ENCODE results near the gene TMEM54. TPM values are rescaled to one million over a fixed set of nuclear protein-coding genes. Genes with fewer than 3 reads are reported as not detected.

TMEM54 gene, protein sequence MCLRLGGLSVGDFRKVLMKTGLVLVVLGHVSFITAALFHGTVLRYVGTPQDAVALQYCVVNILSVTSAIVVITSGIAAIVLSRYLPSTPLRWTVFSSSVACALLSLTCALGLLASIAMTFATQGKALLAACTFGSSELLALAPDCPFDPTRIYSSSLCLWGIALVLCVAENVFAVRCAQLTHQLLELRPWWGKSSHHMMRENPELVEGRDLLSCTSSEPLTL
- total RNA-seq, result 137 and 147 TPM in 2 replicates

GRCh38 chr1:32900956-32901822, at the start of gene TMEM54:
Gene TMEM54, minus strand, starts transcription at chr1:32901389. Its CDS starts 151 bp downstream, at chr1:32901238.

GRCh38 chr1:32886004-32886827, 15.0 kb downstream of the TMEM54 start, which contains the start of gene HPCA:
Gene HPCA, plus strand, starts transcription at chr1:32886491. Its CDS starts 2,408 bp downstream, at chr1:32888899.

GRCh38 chr1:32870615-32871363, 30.4 kb downstream of the TMEM54 start, which contains the start of gene FNDC5:
Gene FNDC5, minus strand, starts transcription at chr1:32870912.

Other genes starting within 250 kb of the TMEM54 start
- 8.3 and 18.8 TPM in 2 replicates for gene SYNC, start 198.6 kb downstream of the TMEM54 start, total RNA-seq
- 135 and 187 TPM in 2 replicates for gene YARS1, start 84.0 kb downstream of the TMEM54 start, total RNA-seq
- 13.4 and 33.7 TPM in 2 replicates for gene S100PBP, start 83.7 kb downstream of the TMEM54 start, total RNA-seq
- 0.21 TPM in 1 of 2 replicates, not detected in the other for gene FNDC5, start 30.5 kb downstream of the TMEM54 start, total RNA-seq
- not detected in 2 replicates for gene HPCA, start 14.9 kb downstream of the TMEM54 start, total RNA-seq
- gene RNF19B, start 63.4 kb upstream of the TMEM54 start, total RNA-seq, result 30.3 and 37.1 TPM in 2 replicates
- 225 and 302 TPM in 2 replicates for gene AK2, start 135.5 kb upstream of the TMEM54 start, total RNA-seq
- 3.0 and 4.3 TPM in 2 replicates for gene AZIN2, start 179.8 kb upstream of the TMEM54 start, total RNA-seq

All from tracheal epithelial cell (primary cell).